Thyroid gland (tissue), 4 donors: ENCODE measurements around the gene TGFB1I1. TPM values are rescaled to one million over a fixed set of nuclear protein-coding genes. Genes with fewer than 3 reads are reported as not detected.

Experiments used
- DNase-seq, 2 donors: peaks; one replicate each; pipeline ENCODE4 v3.0.0-alpha.2; 2019
- H3K27ac ChIP-seq, 3 donors: fragments of 200-600 bp; sonication (generic); 1 replicate in 2 of 3; 2 replicates in 1 of 3; pipeline ENCODE4 v1.5.1; 2016 to 2019; ENCODE audit warnings: mild to moderate bottlenecking in 1 of 3, moderate library complexity in 1 of 3
- H3K27me3 ChIP-seq: fragments of 200-600 bp; sonication (generic); one replicate; pipeline ENCODE4 v1.5.1; 2019
- H3K36me3 ChIP-seq, 2 donors: fragments of 200-600 bp; sonication (generic); one replicate each; pipeline ENCODE4 v1.5.1; 2016 to 2019
- H3K4me1 ChIP-seq, 2 donors: fragments of 200-600 bp; sonication (generic); one replicate each; pipeline ENCODE4 v1.5.1; 2017 to 2019
- H3K4me3 ChIP-seq, 3 donors: fragments of 200-600 bp; sonication (generic); replicated peaks in 1 of 3; 1 replicate in 2 of 3; 2 replicates in 1 of 3; pipeline ENCODE4 v1.5.1; 2016; ENCODE audit warnings: mild to moderate bottlenecking in 1 of 3
- H3K9me3 ChIP-seq: fragments of 200-600 bp; sonication (generic); one replicate; pipeline ENCODE4 v1.5.1; 2017
- CTCF ChIP-seq, 6 experiments: fragments of 200-600 bp in 3 of 6; fragments of 450-650 bp in 3 of 6; sonication (generic) in 3 of 6; IDR thresholded peaks; one replicate each; pipeline ENCODE4 v1.5.1; 2016 to 2019; ENCODE audit warnings: antibody characterized with exemption in 6 of 6, mild to moderate bottlenecking in 2 of 6, inconsistent platforms in 1 of 6, moderate library complexity in 1 of 6
- POLR2A ChIP-seq, 2 donors: fragments of 450-650 bp; IDR thresholded peaks; one replicate each; pipeline ENCODE4 v1.6.1; 2017; ENCODE audit warnings: antibody characterized with exemption in 2 of 2, mild to moderate bottlenecking in 2 of 2, moderate library complexity in 1 of 2
- WGBS, 2 donors: methylation state at CpG; one replicate each; pipeline ENCODE4 v1.1.5; 2017; 5-methylcytosine and 5-hydroxymethylcytosine counted together
- intact Hi-C: fragments of 100-400 bp; cut with DNase I; formaldehyde crosslinking; loops from one replicate; pipeline ENCODE4 v1.15.1; 2023
- total RNA-seq, 4 donors: library from RNA; depleted of rRNA; stranded (reverse); fragments of >200 nt; gene quantifications; one replicate each; pipeline ENCODE4 v1.2.3, GENCODE V29; 2016

TGFB1I1 gene
- total RNA-seq, 4 donors from 2014 or later, result 11.0 to 23.5 (median 20.0) TPM

DNA sequence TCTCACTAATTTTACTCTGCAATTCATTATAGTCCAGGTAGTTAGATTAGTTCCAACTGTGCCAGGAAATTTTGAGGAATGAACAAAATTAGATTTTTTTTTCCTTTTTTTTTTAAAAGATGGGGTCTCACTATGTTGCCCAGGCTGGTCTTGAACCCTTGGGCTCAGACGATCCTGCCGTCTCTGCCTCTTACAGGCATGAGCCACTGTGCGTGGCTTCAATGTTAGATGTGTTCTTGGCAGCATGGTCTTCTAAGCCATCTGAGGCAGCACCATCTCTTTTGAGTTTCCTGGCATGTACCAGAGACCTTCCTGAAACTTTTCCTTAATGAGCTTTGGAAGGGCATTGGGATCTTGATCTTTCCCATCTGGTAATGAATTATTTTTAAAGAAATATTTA lies 53.2 kb downstream of the TGFB1I1 start:
- TF ChIP-seq POLR2A (IDR thresholded peaks at IDR 0.05), result no peak
- TF ChIP-seq CTCF (IDR thresholded peaks at IDR 0.05), result no peak
- no peak for DNase-seq
- Histone ChIP-seq H3K27me3 (no peaks in the 10 kb centered on the region), H3K9me3 (no peaks in the 10 kb centered on the region), H3K4me1 (peaks cover 0 to 7% of the 10 kb centered on the region in 2 donors), H3K36me3 (no peaks in the 10 kb centered on the region), H3K27ac (no peak overlapping the region), H3K4me3 (no peak overlapping the region)
- intact Hi-C loops, result no loop called here
- 94% methylated on average over 3 of the region's 3 CpGs for WGBS, 2 donors

Other genes with a start within 250 kb of the TGFB1I1 start
- 1 to 10 TPM; 2.8 to 5.0 (median 4.0) TPM for gene ITGAM, start 212.2 kb upstream of the TGFB1I1 start, total RNA-seq
- gene ITGAX, start 117.0 kb upstream of the TGFB1I1 start, total RNA-seq, result 1 to 10 TPM in 3 of 4 donors, under 1 TPM in 1; 0.11 to 3.2 (median 2.2) TPM
- not detected for gene ITGAD, start 78.8 kb upstream of the TGFB1I1 start, total RNA-seq
- not detected for gene COX6A2, start 43.8 kb upstream of the TGFB1I1 start, total RNA-seq
- 1 to 10 TPM in 3 of 4 donors, under 1 TPM in 1; 0.40 to 1.8 (median 1.5) TPM for gene ZNF843, start 29.4 kb upstream of the TGFB1I1 start, total RNA-seq
- gene ARMC5, start 12.7 kb upstream of the TGFB1I1 start, total RNA-seq, result 10 to 100 TPM; 13.2 to 18.0 (median 15.3) TPM
- gene SLC5A2, start 11.0 kb downstream of the TGFB1I1 start, total RNA-seq, result under 1 TPM in 1 of 4 donors, not detected in 3; 0.33 TPM
- gene RUSF1, start 36.2 kb downstream of the TGFB1I1 start, total RNA-seq, result 100 to 1,000 TPM in 3 of 4 donors, 10 to 100 TPM in 1; 77.8 to 136 (median 129) TPM
- not detected for gene AHSP, start 55.7 kb downstream of the TGFB1I1 start, total RNA-seq